ENCODE measurements around the gene APLNR. TPM values are rescaled to one million over a fixed set of nuclear protein-coding genes. Genes with fewer than 3 reads are reported as not detected.

Gene APLNR
- total RNA-seq, 2 experiments from 2014 or later, result not detected

- Mint-ChIP-seq H3K36me3 (ENCODE audit: low read depth) (no peaks in the 10 kb centered on the region), H3K4me1 (ENCODE audit: low read depth) (no peaks in the 10 kb centered on the region), H3K27me3 (peaks cover 31% of the 10 kb centered on the region), H3K9me3 (peaks cover 7% of the 10 kb centered on the region), H3K4me3 (no peak overlapping the region), H3K27ac (no peak overlapping the region)
- Histone ChIP-seq H3K9me3 (ENCODE audit: control insufficient read depth in 1 of 2, insufficient read depth in 1 of 2, low read length in 2 of 2) (peaks cover 0 to 8% of the 10 kb centered on the region in 2 experiments), H3K36me3 (ENCODE audit: insufficient read depth, low read length) (no peaks in the 10 kb centered on the region), H3K4me3 (ENCODE audit: low read length) (no peak overlapping the region), H3K27ac (ENCODE audit: low read depth in 1 of 2, low read length in 2 of 2) (no peak overlapping the region), H3K4me1 (ENCODE audit: insufficient read depth, low read length) (no peaks in the 10 kb centered on the region), H3K27me3 (ENCODE audit: control insufficient read depth in 1 of 2, insufficient read depth in 2 of 2, low read length in 2 of 2) (peaks cover 4 to 6% of the 10 kb centered on the region in 2 experiments)
- ChIA-PET CTCF (no interaction called here), POLR2A (no interaction called here)
- no peak for ATAC-seq (ENCODE audit: poor library complexity)
- intact Hi-C loops (cut with DNase I, micrococcal nuclease), result no loop called here
- DNase-seq, result no peak
- no peak for TF ChIP-seq CTCF (IDR thresholded peaks at IDR 0.05)
Measured at GRCh38 chr11:57260937-57261783, 24.1 kb upstream of the APLNR start.

DNA sequence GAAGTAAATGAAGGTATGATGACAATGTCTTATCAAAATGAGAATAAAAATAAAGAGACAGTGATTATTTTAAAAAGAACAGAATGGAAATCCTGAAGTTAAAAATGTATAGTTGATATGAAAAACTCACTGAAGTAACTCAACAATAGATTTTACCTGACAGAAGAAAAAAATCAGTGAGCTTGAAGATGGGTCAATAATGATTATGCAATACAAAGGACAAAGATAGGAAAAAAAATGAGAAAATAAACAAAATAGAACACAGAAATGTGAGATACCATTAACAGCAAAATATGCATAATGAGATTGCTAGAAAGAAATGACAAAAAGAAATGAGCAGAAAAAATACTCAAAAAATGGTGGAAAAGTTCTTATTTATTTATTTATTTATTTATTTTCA lies 19.1 kb upstream of the APLNR start:
- CTCF ChIA-PET, result no interaction called here
- Mint-ChIP-seq H3K4me1 (ENCODE audit: low read depth) (no peaks in the 10 kb centered on the region), H3K27me3 (peaks cover 63% of the 10 kb centered on the region), H3K36me3 (ENCODE audit: low read depth) (no peaks in the 10 kb centered on the region), H3K4me3 (no peak overlapping the region), H3K9me3 (peaks cover 8% of the 10 kb centered on the region), H3K27ac (no peak overlapping the region)
- Histone ChIP-seq H3K4me1 (ENCODE audit: insufficient read depth, low read length) (no peaks in the 10 kb centered on the region), H3K27ac (ENCODE audit: low read depth in 1 of 2, low read length in 2 of 2) (no peak overlapping the region), H3K27me3 (ENCODE audit: control insufficient read depth in 1 of 2, insufficient read depth in 2 of 2, low read length in 2 of 2) (peaks cover 10 to 28% of the 10 kb centered on the region in 2 experiments), H3K4me3 (ENCODE audit: low read length) (no peak overlapping the region), H3K36me3 (ENCODE audit: insufficient read depth, low read length) (no peaks in the 10 kb centered on the region), H3K9me3 (ENCODE audit: control insufficient read depth in 1 of 2, insufficient read depth in 1 of 2, low read length in 2 of 2) (no peaks in the 10 kb centered on the region)
- ATAC-seq (ENCODE audit: poor library complexity), result no peak
- POLR2A ChIA-PET, result no interaction called here
- intact Hi-C loops (cut with DNase I, micrococcal nuclease), result no loop called here
- DNase-seq, result no peak
- no peak for TF ChIP-seq CTCF (IDR thresholded peaks at IDR 0.05)

GRCh38 chr11:57255618-57256017 lies 18.6 kb upstream of the APLNR start:
- ChIA-PET CTCF (no interaction called here), POLR2A (no interaction called here)
- Histone ChIP-seq H3K36me3 (ENCODE audit: insufficient read depth, low read length) (no peaks in the 10 kb centered on the region), H3K27ac (ENCODE audit: low read depth in 1 of 2, low read length in 2 of 2) (no peak overlapping the region), H3K27me3 (ENCODE audit: control insufficient read depth in 1 of 2, insufficient read depth in 2 of 2, low read length in 2 of 2) (peaks cover 10 to 29% of the 10 kb centered on the region in 2 experiments), H3K4me1 (ENCODE audit: insufficient read depth, low read length) (no peaks in the 10 kb centered on the region), H3K4me3 (ENCODE audit: low read length) (no peak overlapping the region), H3K9me3 (ENCODE audit: control insufficient read depth in 1 of 2, insufficient read depth in 1 of 2, low read length in 2 of 2) (no peaks in the 10 kb centered on the region)
- no peaks in the 10 kb centered on the region for H3K4me1 Mint-ChIP-seq (ENCODE audit: low read depth)
- peaks cover 68% of the 10 kb centered on the region for H3K27me3 Mint-ChIP-seq
- no peak for ATAC-seq (ENCODE audit: poor library complexity)
- H3K27ac Mint-ChIP-seq, result no peak overlapping the region
- DNase-seq, result no peak
- peaks cover 8% of the 10 kb centered on the region for H3K9me3 Mint-ChIP-seq
- no peaks in the 10 kb centered on the region for H3K36me3 Mint-ChIP-seq (ENCODE audit: low read depth)
- TF ChIP-seq CTCF (IDR thresholded peaks at IDR 0.05), result no peak
- no peak overlapping the region for H3K4me3 Mint-ChIP-seq
- intact Hi-C loops (cut with DNase I, micrococcal nuclease), result no loop called here
